ENCODE results near the gene ADAMTS6. TPM values are rescaled to one million over a fixed set of nuclear protein-coding genes. Genes with fewer than 3 reads are reported as not detected.

Gene ADAMTS6
- total RNA-seq, 4 donors from 2014 or later, result 0.05 to 0.49 (median 0.31) TPM

- TF ChIP-seq CTCF (IDR thresholded peaks at IDR 0.05 in 4 of 5, conservative IDR thresholded peaks at IDR 0.05 in 1 of 5) (no peak), POLR2A (IDR thresholded peaks at IDR 0.05) (no peak)
- intact Hi-C loops (cut with DNase I; ENCODE audit: low total_unique reads) (no loop called here), in situ Hi-C loops (cut with MboI; ENCODE audit: low sequenced_read_pairs in 4 of 4) (no loop called here)
- Histone ChIP-seq H3K4me1 (no peaks in the 10 kb centered on the region), H3K9me3 (no peaks in the 10 kb centered on the region), H3K4me3 (no peak overlapping the region), H3K36me3 (no peaks in the 10 kb centered on the region), H3K27me3 (no peaks in the 10 kb centered on the region), H3K27ac (no peak overlapping the region)
- no peak for ATAC-seq
- DNase-seq, result no peak
Observed at GRCh38 chr5:65149827-65150226, 331.9 kb downstream of the ADAMTS6 start.

GRCh38 chr5:65144136-65144871 is 337.4 kb downstream of the ADAMTS6 start:
- H3K36me3 ChIP-seq, result no peaks in the 10 kb centered on the region
- no peaks in the 10 kb centered on the region for H3K9me3 ChIP-seq
- H3K27me3 ChIP-seq, result no peaks in the 10 kb centered on the region
- H3K27ac ChIP-seq, result no peak overlapping the region
- no peak overlapping the region for H3K4me3 ChIP-seq
- in situ Hi-C loops (cut with MboI; ENCODE audit: low sequenced_read_pairs in 4 of 4), result no loop called here
- TF ChIP-seq CTCF (IDR thresholded peaks at IDR 0.05 in 4 of 5, conservative IDR thresholded peaks at IDR 0.05 in 1 of 5) (no peak), POLR2A (IDR thresholded peaks at IDR 0.05) (no peak)
- intact Hi-C loops (cut with DNase I; ENCODE audit: low total_unique reads), result no loop called here
- H3K4me1 ChIP-seq, result peaks cover 9 to 17% of the 10 kb centered on the region in 2 donors
- DNase-seq (no peak), ATAC-seq (no peak)

- TF ChIP-seq POLR2A (IDR thresholded peaks at IDR 0.05) (no peak), CTCF (IDR thresholded peaks at IDR 0.05 in 4 of 5, conservative IDR thresholded peaks at IDR 0.05 in 1 of 5) (no peak)
- H3K36me3 ChIP-seq, result no peaks in the 10 kb centered on the region
- H3K4me3 ChIP-seq, result no peak overlapping the region
- H3K9me3 ChIP-seq, result no peaks in the 10 kb centered on the region
- H3K27ac ChIP-seq, result no peak overlapping the region
- peaks cover 9 to 17% of the 10 kb centered on the region in 2 donors for H3K4me1 ChIP-seq
- no peaks in the 10 kb centered on the region for H3K27me3 ChIP-seq
- intact Hi-C loops (cut with DNase I; ENCODE audit: low total_unique reads), result no loop called here
- ATAC-seq (no peak), DNase-seq (no peak)
- in situ Hi-C loops (cut with MboI; ENCODE audit: low sequenced_read_pairs in 4 of 4), result no loop called here
Observed at GRCh38 chr5:65142511-65143011, 339.2 kb downstream of the ADAMTS6 start.

GRCh38 chr5:65142016-65142415 is 339.7 kb downstream of the ADAMTS6 start:
- no peak for TF ChIP-seq POLR2A (IDR thresholded peaks at IDR 0.05)
- no peak for TF ChIP-seq CTCF (IDR thresholded peaks at IDR 0.05 in 4 of 5, conservative IDR thresholded peaks at IDR 0.05 in 1 of 5)
- Histone ChIP-seq H3K27me3 (no peaks in the 10 kb centered on the region), H3K36me3 (no peaks in the 10 kb centered on the region), H3K9me3 (no peaks in the 10 kb centered on the region), H3K4me1 (peaks cover 9 to 17% of the 10 kb centered on the region in 2 donors), H3K4me3 (no peak overlapping the region), H3K27ac (no peak overlapping the region)
- no peak for ATAC-seq
- in situ Hi-C loops (cut with MboI; ENCODE audit: low sequenced_read_pairs in 4 of 4), result no loop called here
- no peak for DNase-seq
- intact Hi-C loops (cut with DNase I; ENCODE audit: low total_unique reads), result no loop called here
